Measurements from ENCODE around the gene KCNAB2. TPM values are rescaled to one million over a fixed set of nuclear protein-coding genes. Genes with fewer than 3 reads are reported as not detected.
A peak's percentile ranks its signal among the peaks of the same experiment; 100 is the strongest.

The KCNAB2 gene
- total and polyA plus RNA-seq, 2 donors (not counting 1 experiment from before 2014, with no cell fraction given), result 90.7 to 143 TPM

DNA sequence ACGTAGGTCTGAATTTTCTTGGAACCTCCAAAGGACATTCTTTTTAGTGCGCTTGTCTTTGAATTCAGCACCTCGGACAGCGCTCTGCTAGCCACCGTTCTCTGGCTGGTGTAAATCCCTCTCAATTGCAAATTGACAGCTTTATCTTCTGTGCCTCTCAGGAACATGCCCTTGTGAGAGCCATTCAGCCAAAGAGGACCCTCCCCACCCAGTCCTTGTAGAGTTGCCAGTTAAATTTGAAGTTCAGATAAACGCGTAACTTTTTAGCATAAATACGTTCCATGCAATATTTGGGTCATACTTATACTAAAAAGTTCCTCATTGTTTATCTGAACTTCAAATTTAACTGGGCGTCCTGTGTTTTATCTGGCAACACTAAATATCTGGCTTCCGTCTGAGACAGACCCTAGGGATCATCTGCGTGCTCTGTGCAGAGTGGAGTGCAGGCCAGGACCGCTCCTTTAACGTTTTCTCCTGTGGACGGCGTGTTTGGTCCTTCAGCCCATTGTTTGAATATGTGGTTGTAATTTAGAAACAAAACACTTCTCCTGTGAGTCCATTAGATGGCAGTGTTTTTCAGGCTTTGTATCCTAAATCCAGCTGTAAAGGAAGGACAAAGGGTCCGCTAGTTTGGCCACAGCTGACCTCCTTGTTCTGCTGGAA, 7.0 kb downstream of the KCNAB2 start:
- Histone ChIP-seq H3K9me3 (ENCODE audit: control extremely low read depth in 1 of 3, control insufficient read depth in 2 of 3, insufficient read depth in 1 of 3, low read length in 2 of 3) (no peaks in the 10 kb centered on the region), H3K27ac (ENCODE audit: low read length in 2 of 2) (no peak overlapping the region), H4K20me1 (ENCODE audit: control insufficient read depth, insufficient read depth, low read length, poor library complexity, severe bottlenecking) (peaks cover 66% of the 10 kb centered on the region), H3K36me3 (replicated peaks in 1 of 2; ENCODE audit: control extremely low read depth in 1 of 2, control insufficient read depth in 1 of 2, extremely low read depth in 1 of 2, insufficient read depth in 2 of 2, low read length in 1 of 2) (peaks cover 0 to 22% of the 10 kb centered on the region in 2 experiments), H2AFZ (ENCODE audit: insufficient read depth, low read depth, low read length, poor library complexity, severe bottlenecking) (no peak overlapping the region), H3K4me1 (ENCODE audit: control insufficient read depth in 2 of 2, insufficient read depth in 2 of 2, low read length in 2 of 2) (no peaks in the 10 kb centered on the region), H3K27me3 (replicated peaks in 1 of 4; ENCODE audit: control extremely low read depth in 1 of 4, control insufficient read depth in 3 of 4, insufficient read depth in 4 of 4, low read length in 3 of 4) (no peaks in the 10 kb centered on the region), H3K4me2 (replicated peaks; ENCODE audit: low read depth, low read length, poor library complexity, severe bottlenecking) (no peak overlapping the region), H3K9ac (ENCODE audit: low read length) (no peak overlapping the region), H3K79me2 (ENCODE audit: control insufficient read depth, insufficient read depth, low read length) (peaks cover 8% of the 10 kb centered on the region), H3K4me3 (ENCODE audit: control extremely low read depth in 1 of 5, extremely low read depth in 1 of 5, insufficient read depth in 1 of 5, low read depth in 2 of 5, low read length in 4 of 5) (no peak overlapping the region)
- 80% methylated on average over 13 of the region's 16 CpGs for WGBS (ENCODE audit: insufficient coverage)
- Mint-ChIP-seq H3K4me1 (no peaks in the 10 kb centered on the region), H3K27me3 (no peaks in the 10 kb centered on the region), H3K4me3 (no peak overlapping the region), H3K9me3 (ENCODE audit: insufficient read depth) (no peaks in the 10 kb centered on the region), H3K27ac (no peak overlapping the region)
- ChIA-PET POLR2A (no interaction called here), CTCF (interaction anchor here (1.6 kb wide), 1 partner anchor 194 kb away, joined by 4 read pairs; no protein-coding TSS in a partner anchor)
- no peak for TF ChIP-seq EZH2 (IDR thresholded peaks at IDR 0.05; ENCODE audit: borderline replicate concordance, insufficient read depth, low read depth, low read length, poor library complexity, severe bottlenecking)
- TF ChIP-seq, protein P1, sequence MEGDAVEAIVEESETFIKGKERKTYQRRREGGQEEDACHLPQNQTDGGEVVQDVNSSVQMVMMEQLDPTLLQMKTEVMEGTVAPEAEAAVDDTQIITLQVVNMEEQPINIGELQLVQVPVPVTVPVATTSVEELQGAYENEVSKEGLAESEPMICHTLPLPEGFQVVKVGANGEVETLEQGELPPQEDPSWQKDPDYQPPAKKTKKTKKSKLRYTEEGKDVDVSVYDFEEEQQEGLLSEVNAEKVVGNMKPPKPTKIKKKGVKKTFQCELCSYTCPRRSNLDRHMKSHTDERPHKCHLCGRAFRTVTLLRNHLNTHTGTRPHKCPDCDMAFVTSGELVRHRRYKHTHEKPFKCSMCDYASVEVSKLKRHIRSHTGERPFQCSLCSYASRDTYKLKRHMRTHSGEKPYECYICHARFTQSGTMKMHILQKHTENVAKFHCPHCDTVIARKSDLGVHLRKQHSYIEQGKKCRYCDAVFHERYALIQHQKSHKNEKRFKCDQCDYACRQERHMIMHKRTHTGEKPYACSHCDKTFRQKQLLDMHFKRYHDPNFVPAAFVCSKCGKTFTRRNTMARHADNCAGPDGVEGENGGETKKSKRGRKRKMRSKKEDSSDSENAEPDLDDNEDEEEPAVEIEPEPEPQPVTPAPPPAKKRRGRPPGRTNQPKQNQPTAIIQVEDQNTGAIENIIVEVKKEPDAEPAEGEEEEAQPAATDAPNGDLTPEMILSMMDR (IDR thresholded peaks at IDR 0.05), result peak; percentile 34
- intact Hi-C loops (cut with micrococcal nuclease), result no loop called here
- DNase-seq, result peak; percentile 54
- no peak for ATAC-seq (ENCODE audit: low read depth)

DNA sequence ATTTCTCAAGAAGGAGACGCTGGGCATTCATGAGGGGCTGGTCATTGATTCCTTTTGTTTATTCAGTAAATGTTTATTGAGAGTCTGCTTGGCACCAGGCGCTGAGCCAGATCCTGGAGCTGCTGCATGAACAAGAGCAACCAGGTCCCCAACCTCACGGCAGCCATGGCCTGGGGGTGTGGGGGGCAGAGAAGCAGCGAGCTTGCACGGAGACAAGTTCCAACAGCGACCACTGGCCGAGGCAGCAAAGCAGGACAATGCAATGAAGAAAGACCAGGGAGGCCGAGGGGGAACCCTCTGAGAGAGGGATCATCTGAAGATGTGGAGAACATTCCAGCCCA, 7.5 kb downstream of the KCNAB2 start:
- Histone ChIP-seq H3K79me2 (ENCODE audit: control insufficient read depth, insufficient read depth, low read length) (peaks cover 7% of the 10 kb centered on the region), H3K4me2 (replicated peaks; ENCODE audit: low read depth, low read length, poor library complexity, severe bottlenecking) (no peak overlapping the region), H3K9ac (ENCODE audit: low read length) (no peak overlapping the region), H4K20me1 (ENCODE audit: control insufficient read depth, insufficient read depth, low read length, poor library complexity, severe bottlenecking) (peaks cover 65% of the 10 kb centered on the region), H3K27ac (ENCODE audit: low read length in 2 of 2) (no peak overlapping the region), H2AFZ (ENCODE audit: insufficient read depth, low read depth, low read length, poor library complexity, severe bottlenecking) (no peak overlapping the region), H3K36me3 (replicated peaks in 1 of 2; ENCODE audit: control extremely low read depth in 1 of 2, control insufficient read depth in 1 of 2, extremely low read depth in 1 of 2, insufficient read depth in 2 of 2, low read length in 1 of 2) (peaks cover 0 to 19% of the 10 kb centered on the region in 2 experiments), H3K9me3 (ENCODE audit: control extremely low read depth in 1 of 3, control insufficient read depth in 2 of 3, insufficient read depth in 1 of 3, low read length in 2 of 3) (no peaks in the 10 kb centered on the region), H3K27me3 (replicated peaks in 1 of 4; ENCODE audit: control extremely low read depth in 1 of 4, control insufficient read depth in 3 of 4, insufficient read depth in 4 of 4, low read length in 3 of 4) (no peaks in the 10 kb centered on the region), H3K4me3 (ENCODE audit: control extremely low read depth in 1 of 5, extremely low read depth in 1 of 5, insufficient read depth in 1 of 5, low read depth in 2 of 5, low read length in 4 of 5) (no peak overlapping the region), H3K4me1 (ENCODE audit: control insufficient read depth in 2 of 2, insufficient read depth in 2 of 2, low read length in 2 of 2) (no peaks in the 10 kb centered on the region)
- Mint-ChIP-seq H3K27me3 (no peaks in the 10 kb centered on the region), H3K27ac (no peak overlapping the region), H3K9me3 (ENCODE audit: insufficient read depth) (no peaks in the 10 kb centered on the region), H3K4me3 (no peak overlapping the region), H3K4me1 (no peaks in the 10 kb centered on the region)
- POLR2A ChIA-PET, result no interaction called here
- intact Hi-C loops (cut with micrococcal nuclease), result no loop called here
- ATAC-seq (ENCODE audit: low read depth) (no peak), DNase-seq (no peak)
- 96% methylated on average over 8 of the region's 8 CpGs for WGBS (ENCODE audit: insufficient coverage)
- CTCF ChIA-PET, result interaction anchor here (1.6 kb wide), 1 partner anchor 193 kb away, joined by 4 read pairs; no protein-coding TSS in a partner anchor
- TF ChIP-seq EZH2 (IDR thresholded peaks at IDR 0.05; ENCODE audit: borderline replicate concordance, insufficient read depth, low read depth, low read length, poor library complexity, severe bottlenecking), result no peak
- TF ChIP-seq, protein P1 (IDR thresholded peaks at IDR 0.05), result no peak
